Astrocyte (in vitro differentiated cells and primary cell): ENCODE results near the gene UBE2QL1.

Experiments
- CTCF ChIP-seq: IDR thresholded peaks from 2 replicates; pipeline ENCODE4 v1.5.1; 2011; ENCODE audit warnings: low read depth, mild to moderate bottlenecking, inconsistent platforms, low read length, moderate library complexity; ENCODE audit not compliant: insufficient read depth
- EZH2 ChIP-seq: IDR thresholded peaks from 2 replicates; pipeline ENCODE4 v1.6.1; 2012; ENCODE audit warnings: mild to moderate bottlenecking, low read length, inconsistent platforms; ENCODE audit not compliant: insufficient read depth

GRCh38 chr5:6468870-6469269 is 20.2 kb downstream of the UBE2QL1 start:
- no peak for TF ChIP-seq CTCF
- TF ChIP-seq EZH2 = no peak
